Measurements from ENCODE around the gene ABLIM2.

DNA sequence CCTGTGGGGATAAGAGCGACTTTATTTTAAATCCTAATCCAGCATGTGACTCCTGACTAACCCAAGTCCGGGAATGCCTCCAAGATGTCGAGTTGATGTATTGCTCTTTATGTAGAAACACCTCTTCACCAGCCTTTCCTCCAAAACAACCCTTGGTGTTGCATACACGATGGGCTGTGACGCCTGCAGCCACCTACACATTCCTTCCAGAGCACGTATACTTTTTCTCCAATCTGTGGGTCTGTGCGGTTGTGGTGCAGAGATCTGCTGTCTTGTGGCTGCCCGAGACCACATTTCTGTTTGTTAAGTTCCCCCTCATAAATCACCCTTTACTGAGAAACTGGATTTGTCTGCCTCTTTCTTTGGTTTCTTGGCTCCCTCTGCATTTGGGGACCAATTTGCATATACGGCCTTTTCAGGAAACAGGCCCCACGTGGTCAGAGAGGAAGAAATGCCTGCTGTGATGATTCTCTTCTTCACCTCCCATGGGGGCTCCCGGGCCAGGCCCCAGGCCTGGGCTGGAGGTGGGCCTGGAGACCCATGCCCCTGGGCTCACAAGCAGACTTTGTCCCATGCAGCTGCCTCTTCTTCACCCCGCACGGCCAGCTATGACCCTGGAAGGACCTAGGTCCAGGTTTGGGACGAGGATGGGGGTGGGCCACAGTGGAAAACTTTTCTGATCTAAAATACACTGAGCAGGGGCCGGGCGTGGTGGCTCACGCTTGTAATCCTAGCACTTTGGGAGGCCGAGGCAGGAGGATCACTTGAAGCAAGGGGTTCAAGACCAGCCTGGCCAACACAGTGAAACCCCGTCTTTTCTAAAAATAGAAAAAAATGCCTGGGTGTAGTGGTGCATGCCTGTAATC lies 197.6 kb downstream of the ABLIM2 start:
- TF ChIP-seq CTCF (IDR thresholded peaks at IDR 0.05), result no peak
- TF ChIP-seq POLR2AphosphoS5 (IDR thresholded peaks at IDR 0.05), result peak; percentile 81
